ENCODE results near the gene BCL2L11.
"Not testable (repeated sequence)": the region's sequence is repeated elsewhere in the genome, so short reads cannot be mapped to it uniquely, and the experiment has no call there.

Gene BCL2L11, protein sequence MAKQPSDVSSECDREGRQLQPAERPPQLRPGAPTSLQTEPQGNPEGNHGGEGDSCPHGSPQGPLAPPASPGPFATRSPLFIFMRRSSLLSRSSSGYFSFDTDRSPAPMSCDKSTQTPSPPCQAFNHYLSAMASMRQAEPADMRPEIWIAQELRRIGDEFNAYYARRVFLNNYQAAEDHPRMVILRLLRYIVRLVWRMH

DNA sequence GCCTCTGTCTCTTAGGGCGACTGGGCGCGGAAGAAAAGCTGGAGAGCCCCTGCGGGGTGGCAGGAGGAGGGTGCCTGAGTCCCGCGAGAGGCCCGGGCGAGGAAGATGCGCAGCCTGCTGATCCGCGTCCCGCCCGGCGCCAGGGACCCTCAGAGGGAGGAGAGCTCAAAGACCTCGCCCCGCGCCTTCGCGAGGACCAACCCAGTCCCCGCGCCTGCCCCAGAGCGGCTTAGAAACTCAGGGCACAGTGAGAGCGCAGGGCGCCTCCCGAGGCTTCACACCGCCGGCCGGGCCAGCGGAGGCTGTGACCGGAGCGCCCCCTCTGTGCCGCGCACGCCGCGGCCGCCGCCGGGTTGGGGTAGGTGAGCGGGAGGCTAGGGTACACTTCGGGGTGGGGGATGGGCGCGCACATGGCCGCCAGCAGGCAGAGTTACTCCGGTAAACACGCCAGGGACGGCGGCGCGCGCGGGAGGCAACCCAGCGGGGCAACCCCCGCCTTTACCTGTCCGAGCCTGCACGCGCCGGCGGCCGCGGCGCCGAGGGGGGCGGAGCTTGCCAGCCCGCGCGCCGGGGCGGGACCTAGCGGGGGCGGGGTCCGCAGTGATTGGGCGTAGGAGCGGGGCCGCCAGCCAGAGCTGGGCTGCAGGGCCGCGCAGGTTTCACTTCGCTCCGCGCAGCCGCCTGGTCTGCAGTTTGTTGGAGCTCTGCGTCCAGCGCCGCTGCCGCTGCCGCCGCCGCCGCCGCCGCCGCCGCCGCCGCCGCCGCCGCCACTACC, at the start of gene BCL2L11:
TSS of gene BCL2L11 (plus strand) at position 662 of the 775 bp plus-strand sequence. CDS start 2,832 bp downstream, outside the sequence.
- DNase-seq, result peak; percentile 95

DNA sequence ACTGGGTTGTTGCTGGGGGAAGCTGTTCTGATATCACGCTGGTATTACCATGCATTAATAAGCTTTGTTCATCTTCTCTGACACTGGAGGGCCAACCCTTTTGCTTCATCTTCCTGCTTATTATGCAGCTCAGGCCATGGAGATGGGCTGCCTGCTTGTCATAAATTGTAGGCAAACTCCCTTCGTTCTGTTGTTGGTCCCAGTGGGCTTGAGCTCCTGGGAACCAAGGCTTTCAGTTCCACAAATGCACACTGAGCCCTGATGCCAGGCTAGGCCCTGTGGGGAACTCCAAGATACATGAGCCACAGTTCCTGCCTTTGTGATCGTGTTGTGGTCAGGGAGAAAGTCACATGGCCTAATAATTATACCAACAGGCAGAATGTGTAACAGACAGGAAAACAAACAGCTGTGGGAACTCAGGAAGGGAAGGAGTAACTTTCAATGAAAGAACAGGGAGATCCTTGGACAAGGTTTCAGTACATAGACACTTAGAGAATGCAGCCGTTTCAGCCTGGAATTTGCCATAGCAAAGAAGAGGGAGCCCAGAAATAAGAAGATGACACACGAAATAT, 49.0 kb upstream of the BCL2L11 start:
- DNase-seq, result no peak

DNA sequence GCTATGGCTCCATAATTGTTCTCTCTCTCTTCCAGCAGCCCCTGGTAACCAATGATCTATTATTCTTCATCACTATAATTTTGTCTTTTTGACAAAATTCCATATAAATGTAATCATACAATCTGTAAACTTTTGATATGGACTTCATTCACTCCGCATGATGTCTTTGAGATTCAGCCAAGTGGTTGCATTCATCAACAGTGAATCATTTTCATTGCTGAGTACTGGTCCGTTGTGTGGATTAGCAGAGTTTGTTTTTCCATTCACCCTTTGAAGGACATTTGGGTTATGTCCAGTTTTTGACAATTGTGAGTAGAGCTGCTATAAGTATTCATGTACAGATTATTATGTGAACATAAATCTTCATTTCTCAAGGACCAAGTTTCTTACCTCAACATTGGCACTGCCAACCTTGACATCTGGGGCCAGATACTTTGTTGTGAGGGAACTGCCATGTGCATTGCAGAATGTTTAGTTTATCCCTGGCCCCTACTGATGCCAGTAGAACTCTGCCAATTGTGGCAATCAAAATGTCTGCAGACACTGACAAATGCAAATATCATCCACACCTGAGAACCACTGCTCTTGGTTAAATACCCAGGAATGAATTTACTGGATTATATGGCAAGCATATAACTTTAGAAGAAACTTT, 48.4 kb upstream of the BCL2L11 start:
- DNase-seq, result no peak

DNA sequence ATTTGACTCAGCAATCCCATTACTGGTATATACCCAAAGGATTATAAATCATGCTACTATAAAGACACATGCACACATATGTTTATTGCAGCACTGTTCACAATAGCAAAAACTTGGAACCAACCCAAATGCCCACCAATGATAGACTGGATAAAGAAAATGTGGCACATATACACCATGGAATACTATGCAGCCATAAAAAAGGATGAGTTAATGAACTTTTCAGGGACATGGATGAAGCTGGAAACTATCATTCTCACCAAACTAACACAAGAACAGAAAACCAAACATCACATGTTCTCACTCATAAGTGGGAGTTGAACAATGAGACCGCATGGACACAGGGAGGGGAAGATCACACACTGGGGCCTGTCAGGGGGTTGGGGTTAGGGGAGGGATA, 38.1 kb upstream of the BCL2L11 start:
- DNase-seq, result not testable (repeated sequence)

DNA sequence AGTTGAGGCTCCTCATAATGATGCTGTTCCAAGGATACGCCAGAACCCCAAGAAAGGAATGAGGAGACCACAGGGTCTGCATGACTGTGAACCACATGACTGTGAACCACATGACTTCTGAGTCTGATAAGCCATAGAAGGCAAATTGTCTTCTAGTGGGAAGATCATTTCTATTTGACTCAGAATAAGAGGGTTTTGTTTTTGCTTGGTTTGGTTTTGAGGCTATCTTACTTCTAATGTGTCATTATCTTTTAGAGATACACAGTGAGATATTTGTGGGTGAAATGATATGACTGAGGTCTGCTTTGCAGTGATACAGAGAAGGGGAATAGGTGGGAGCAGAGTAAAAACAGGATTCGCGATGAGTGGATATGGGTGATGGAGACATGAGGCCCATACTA, 28.9 kb upstream of the BCL2L11 start:
- DNase-seq, result no peak

DNA sequence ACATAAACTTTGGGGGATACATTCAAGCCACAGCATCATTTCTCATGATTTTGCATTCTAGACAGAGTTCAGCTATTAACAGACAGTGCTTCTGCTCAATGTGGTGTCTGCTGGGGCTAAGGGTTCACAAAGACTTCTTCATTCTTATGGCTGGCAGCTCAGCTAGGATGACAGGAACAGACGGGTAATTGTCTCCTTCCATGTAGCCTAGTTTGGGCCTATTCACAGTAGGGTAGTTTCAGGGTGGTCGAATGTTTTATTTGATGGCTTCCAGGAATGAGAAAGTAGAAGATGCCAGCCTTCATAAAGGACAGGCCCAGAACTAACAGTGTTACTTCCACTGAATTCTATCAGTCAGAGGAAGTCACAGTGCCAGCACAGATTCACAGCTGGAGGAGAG, 26.0 kb upstream of the BCL2L11 start:
- DNase-seq, result no peak

DNA sequence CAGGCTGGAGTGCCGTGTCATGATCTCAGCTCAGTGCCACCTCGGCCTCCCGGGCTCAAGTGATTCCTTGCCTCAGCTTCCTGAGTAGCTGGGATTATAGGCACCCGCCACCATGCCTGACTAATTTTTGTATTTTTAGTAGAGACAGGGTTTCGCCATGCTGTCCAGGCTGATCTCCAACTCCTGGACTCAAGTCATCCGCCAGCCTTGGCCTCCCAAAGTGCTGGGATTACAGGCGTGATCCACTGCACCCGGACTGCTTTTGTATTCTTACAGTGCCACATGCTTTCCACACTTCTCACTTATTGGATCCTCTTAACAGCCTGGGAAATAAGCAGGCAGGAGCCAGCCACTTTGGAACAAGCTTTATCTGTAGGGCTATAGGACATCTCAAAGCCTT, 25.3 kb upstream of the BCL2L11 start:
- no peak for DNase-seq

DNA sequence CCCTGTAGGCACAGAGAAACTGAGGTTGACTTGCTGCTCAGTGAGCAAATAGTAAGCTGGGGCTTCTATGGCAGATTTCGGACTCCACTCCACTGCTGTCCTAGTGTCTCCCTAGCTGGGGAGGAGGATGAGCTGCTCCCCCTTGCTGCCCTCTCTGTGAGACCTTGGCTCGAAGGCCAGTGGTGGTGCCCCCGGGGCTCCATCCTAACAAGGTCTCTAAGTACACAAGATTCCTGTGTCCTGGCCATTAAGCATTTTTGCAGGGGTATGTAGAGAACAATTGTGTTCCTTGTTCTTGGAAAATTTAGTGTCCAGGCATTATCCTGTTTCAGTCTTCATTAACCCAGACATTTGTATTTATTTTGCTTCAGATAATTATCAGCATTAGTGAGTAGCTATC, 21.3 kb upstream of the BCL2L11 start:
- no peak for DNase-seq

DNA sequence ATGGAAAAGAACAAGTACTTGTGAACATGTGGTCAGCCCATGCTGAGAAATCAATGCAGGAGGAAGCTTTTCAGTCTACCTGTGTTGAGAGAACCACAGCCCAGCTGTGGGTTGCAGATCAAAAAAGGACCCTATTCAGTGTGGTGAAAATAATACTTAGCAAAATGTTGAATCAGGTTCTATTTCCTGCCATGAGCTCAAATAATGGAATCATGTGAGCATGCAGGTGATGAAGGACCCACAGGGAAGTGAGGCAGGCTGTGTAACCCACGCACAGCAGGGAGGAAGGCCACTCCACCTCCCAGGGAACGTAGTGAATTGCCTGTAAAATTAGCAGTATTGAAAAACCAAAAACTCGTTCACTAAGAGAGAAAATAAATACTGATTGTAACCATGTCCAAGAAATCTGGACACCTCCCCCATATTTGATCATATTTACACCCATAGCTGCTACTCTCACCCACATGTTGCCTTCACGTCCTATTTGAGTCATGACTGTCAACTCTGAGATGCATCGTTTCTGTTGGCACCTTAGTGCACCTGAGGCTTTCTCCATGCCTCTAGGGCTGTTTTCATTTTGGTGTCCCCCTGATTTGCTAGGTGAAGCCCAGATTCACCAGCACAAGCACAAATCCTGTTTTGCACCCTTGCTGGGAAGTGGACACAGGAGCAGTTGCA, 20.5 kb upstream of the BCL2L11 start:
- no peak for DNase-seq

DNA sequence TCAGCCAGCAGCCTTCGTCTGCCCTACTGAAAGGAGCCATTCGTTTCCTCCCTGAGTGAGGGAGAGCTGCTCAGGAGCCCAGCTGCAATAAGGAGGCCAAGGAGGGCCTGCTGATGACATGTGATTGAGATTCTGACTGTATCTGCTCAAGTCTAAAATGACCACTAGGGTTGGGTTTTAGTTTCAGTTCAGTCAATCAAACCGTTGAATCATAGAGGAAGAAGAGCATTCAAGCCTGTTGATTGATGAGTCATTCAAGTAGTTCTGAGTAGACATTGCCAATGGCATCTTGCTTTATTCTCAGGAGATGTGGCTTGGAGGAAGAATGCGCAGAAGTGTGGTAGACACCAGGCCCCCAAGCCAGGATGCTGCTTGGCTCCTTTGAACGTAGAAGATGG, 19.9 kb upstream of the BCL2L11 start:
- DNase-seq, result no peak

DNA sequence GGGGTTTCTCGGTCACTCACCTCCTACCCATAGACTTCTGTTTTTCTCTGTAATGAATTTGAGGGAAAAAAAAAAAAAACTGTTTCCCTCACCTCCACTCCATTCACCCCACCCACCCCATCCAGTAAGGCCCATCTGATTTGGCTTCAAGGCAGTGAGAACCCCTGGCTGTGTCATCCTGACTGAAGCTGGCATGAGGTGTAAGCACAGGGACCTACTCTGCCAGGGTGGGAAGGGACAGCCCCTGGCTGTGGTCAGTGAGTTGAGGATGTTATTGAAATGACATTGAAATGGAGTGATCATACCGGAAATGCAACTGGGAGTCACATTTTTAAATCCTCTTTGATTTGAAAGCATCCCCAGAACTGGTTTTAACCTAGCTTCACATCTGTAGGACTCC, 19.1 kb upstream of the BCL2L11 start:
- no peak for DNase-seq

DNA sequence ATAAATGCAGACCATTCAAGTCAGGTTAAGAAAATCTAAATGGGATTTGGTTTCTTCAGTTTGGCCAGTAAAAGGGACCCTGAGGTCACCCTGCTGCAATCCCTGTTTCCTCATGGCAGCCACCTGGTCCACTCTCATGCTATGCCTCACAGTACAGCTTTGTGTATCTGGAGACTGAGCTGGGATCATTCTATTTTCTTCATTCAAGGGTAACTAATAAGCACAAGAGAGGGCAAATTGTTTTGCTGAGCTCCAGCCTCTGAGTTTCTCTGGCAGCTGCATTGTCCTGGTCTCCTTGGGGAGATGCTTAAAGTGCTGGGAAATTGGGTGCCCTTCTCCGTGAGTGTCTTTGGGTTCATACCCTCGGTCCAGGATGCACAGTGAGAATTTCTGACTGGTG, 18.5 kb upstream of the BCL2L11 start:
- no peak for DNase-seq

DNA sequence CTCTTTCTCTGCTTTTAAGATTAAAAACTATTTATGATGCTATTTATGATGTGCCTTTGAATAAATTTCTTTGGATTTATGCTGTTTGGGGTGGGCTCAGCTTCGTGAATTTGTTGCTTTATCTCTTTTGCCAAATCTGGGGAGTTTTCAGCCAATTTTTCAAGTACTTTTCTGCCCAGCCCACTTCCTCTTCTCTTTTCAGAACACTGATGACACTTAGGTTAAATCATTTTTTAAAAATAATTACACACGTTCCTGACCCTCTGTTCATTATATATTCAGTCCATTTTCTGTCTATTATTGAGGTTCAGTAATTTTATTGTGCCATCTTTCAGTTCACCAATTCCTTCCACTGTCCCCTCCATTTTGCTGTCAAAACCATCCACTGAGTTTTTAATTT, 14.8 kb upstream of the BCL2L11 start:
- no peak for DNase-seq

DNA sequence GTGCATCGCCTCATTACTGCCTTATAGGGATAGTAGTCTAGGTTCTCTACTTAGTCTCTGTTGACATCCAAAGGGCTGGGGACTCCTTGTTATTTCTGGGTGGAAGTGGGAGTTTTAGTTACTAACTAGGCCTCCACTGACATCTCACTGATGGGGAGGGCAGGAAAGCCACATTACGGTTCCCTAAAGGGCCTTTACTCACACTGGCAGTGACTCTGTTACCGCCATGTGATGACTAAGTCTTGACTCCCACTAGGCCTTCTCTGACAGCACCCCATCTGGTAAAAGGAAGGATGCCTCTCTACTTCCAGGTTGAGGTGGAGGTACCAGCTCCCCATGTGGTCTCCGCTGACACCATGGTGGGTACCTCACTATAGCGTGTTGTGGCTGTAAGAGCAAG, 14.0 kb upstream of the BCL2L11 start:
- no peak for DNase-seq

DNA sequence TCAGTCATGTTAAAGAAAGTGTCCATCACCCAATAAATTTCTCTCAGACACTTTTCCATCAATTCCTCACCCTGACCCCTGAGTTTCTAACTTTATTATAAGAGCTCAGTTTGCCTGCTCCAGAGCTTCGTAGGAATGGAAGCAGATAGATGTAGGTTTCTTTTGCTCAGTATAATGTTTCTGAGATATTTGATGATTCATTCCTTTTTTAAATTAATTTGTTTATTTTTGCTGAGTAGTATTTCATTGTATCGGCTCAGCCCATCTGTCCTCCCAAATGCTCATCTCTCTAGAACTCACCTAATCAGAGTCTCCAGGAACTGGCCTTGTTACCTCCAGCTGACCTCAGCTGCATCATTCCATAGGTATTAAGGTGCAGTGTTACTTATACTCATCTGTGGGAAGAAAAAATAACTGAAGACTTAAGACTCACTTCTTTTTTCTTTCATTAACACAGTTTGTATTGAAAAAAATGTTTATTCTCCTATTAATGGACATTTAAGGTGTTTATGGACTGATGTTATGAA, 11.9 kb upstream of the BCL2L11 start:
- no peak for DNase-seq

DNA sequence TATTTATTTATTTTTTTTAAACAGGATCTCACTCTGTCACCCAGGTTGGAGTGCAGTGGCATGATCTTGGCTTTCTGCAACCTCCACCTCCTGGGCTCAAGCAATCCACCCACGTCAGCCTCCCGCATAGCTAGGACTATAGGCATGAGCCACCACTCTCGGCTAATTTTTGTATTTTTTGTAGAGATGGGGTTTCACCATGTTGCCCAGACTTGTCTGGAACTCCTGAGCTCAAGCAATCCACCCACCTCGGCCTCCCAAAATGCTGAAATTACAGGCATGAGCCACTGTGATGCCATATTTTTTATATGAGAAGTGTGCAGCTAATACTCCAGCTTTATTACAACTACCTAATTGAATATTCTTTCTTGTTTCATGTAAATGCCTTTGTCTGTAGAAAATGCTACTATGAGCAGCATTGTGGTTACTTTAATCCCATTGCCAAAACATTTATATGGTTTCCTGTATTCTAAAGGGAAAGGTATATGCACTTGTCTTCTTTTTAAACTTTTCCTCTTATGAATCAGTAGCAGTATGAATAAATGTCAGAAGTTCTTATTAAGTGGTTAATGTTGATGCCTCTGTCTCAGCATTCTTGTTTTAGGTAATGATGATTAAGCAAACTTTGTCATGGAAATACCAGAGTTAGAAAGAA, 9.5 kb upstream of the BCL2L11 start:
- DNase-seq, result no peak

DNA sequence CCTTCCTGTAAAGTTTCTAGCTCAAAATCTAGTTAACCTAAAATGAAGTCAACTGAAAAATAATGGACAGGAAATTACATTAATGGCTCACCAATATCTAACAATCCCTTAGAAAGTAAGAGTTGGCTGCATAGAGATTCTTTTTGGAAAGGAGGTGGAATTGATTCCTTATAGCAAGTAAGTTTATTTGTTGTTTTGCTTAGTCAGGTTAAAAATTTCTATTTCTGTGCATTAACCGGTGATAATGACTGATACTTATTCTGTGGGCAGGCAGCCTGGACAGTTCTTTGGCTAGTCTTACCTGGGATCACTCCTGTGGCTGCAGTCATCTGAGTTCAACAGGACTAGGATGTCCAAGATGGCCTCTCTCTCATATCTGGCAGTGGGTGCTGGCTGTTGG, 6.9 kb upstream of the BCL2L11 start:
- DNase-seq, result no peak

DNA sequence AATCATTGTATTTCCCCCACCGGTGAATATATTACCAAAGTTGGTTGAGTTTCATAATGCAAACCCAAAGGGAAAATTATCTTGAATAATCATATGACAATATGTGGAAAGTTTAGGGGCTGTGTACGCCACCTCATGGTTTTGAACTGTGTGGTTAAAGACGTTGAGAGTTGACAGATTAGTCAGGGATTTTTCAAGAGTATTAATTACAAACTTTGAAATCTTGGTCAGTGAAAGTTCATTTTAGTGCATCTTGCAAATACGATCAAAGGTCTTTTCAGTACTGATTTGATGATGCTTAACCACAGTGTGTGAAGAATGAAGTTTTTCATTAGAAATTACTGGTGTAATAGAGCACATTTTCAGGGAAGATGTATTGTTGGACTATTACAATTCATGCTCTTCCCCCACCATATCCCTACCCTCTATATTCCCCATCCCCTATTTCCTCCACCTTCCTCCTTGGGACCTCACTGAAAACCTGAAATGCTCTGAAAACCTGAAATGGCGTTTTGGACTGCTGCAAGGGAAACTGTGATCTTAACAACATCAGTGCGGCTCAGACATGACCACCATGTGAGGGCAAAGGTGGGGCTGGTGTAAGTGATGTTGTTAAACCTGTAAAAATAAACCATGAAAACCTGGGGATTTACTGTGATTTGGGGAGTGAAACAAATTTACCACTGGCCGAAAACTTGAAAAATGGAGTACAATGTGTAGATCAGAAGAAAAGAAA, 4.5 kb upstream of the BCL2L11 start:
- no peak for DNase-seq

DNA sequence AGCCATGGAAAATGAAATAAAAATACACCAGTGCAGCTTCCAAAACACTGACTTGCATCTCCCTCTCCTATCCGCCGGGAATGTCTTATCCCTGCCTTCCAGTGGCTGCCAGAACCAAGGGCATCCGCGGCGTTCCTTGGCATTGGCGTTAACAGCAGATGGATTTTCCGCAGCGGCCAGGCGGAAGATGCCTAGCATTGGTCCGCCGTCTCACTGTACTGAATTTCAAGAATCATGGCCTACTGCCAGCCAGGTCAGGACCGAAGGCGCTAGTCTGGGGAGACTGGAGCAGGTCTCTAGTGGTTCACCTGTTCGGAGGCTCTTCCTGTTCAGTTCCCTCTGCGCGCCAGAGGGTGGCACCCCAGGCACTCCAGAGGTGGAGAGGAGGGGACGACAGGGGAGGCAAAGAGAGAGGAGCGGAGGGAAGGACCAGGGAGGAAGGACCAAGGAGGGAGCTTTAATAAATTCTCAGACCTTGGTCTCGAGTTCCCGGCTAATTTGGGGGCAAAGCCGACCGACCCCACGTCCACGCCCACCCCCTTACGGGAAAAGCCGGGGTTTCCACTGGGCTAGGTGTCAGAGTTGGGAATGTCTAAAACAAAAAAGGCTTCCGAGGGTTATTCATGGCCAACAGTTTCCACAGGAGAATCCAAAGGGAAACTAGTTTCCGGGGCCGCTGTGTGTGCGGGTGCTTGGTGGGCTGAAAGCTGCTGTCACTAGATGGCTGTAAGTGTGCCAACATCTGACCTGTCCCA, 3.7 kb upstream of the BCL2L11 start:
- peak; percentile 80 for DNase-seq

DNA sequence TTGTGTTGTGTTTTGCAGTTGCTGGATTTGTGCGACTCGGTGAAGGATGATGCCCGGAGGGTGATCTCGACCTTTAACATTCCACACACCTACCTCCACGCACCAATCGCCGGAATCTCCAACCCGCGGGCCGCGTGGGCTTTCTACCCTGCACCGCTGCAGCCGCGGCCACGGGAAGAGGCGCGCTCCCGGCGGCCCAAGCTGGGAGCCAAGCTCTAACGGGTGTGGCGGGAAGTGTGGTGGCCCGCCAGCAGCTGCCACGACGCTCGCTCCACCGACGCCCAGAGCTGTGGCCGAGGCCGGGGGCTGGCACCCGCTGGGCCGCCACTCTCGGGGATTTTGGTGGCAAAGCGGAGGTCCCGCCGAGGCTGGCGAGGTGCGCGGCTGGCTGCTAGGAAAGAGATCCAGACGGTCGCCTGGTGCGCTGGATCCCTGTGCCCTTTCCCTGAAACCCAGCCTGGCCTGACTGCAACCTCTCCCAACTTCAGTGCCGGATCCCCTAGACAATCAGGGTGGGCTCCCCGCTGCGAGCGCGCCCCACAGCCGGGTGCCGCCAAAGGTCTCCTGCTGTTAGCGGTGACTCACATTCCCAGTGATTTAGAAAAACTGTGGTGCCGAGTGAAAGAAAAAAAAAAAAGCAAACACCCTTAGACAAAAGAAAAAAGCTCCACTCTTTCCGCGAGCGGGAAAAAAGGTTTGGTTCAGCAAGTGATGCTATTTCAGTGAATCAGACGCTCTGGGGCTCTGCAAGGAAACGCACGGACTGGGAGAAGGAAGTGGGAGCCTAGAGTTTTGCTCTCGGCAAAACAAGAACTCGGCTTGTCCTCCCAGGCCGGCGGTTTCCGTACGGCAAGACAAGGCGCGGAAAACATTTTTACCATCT, 2.9 kb upstream of the BCL2L11 start:
- peak; percentile 73 for DNase-seq
